Upper lobe of left lung (tissue), 4 donors: ENCODE results near the gene STIMATE.

Experiments used
- EP300 ChIP-seq, 4 donors: sonication (generic); formaldehyde crosslinking; IDR thresholded peaks; one replicate each; pipeline ENCODE4 v1.5.1; 2017; ENCODE audit warnings: antibody characterized with exemption in 4 of 4, control low read depth in 2 of 4
- TF ChIP-seq, protein P1 (sequence below), 6 experiments: fragments of 450-650 bp in 4 of 6; fragments of 200-600 bp in 2 of 6; sonication (generic) in 2 of 6; IDR thresholded peaks; one replicate each; pipeline ENCODE4 v1.5.1; 2016 to 2019; ENCODE audit warnings: antibody characterized with exemption in 6 of 6

DNA sequence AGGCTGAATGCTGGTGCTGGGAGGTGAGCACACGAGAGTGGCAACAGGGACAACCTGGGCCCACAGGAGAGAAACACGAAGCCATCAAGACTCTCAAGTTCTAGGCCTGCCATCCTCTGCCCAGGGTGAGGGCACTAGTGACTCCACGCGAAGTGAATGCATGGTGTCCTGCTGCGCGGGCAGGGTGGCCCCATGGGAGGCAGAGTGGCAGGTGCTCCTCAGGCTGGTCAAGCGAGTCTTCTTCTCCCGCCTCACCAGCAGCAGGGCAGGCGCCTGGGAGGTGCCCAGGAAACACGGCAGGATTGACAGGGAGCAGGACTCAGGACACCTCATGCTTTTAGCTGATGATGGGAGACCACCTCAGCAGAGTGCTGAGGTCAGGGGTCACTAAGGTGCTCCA is 26.9 kb downstream of the STIMATE start:
- TF ChIP-seq, protein P1, sequence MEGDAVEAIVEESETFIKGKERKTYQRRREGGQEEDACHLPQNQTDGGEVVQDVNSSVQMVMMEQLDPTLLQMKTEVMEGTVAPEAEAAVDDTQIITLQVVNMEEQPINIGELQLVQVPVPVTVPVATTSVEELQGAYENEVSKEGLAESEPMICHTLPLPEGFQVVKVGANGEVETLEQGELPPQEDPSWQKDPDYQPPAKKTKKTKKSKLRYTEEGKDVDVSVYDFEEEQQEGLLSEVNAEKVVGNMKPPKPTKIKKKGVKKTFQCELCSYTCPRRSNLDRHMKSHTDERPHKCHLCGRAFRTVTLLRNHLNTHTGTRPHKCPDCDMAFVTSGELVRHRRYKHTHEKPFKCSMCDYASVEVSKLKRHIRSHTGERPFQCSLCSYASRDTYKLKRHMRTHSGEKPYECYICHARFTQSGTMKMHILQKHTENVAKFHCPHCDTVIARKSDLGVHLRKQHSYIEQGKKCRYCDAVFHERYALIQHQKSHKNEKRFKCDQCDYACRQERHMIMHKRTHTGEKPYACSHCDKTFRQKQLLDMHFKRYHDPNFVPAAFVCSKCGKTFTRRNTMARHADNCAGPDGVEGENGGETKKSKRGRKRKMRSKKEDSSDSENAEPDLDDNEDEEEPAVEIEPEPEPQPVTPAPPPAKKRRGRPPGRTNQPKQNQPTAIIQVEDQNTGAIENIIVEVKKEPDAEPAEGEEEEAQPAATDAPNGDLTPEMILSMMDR (IDR thresholded peaks at IDR 0.05), result no peak
- no peak for TF ChIP-seq EP300 (IDR thresholded peaks at IDR 0.05)
